Keratinocyte (primary cell): ENCODE results near the gene DNAJC7.

ENCODE experiments used
- EZH2 ChIP-seq: IDR thresholded peaks from one replicate; pipeline ENCODE4 v1.6.1; 2012; ENCODE audit warnings: inconsistent platforms, mild to moderate bottlenecking, low read length, moderate library complexity
- TF ChIP-seq, protein P1 (sequence below), 3 experiments: IDR thresholded peaks in 1 of 3; conservative IDR thresholded peaks in 1 of 3; optimal IDR thresholded peaks in 1 of 3; 2 replicates in 2 of 3; 3 replicates in 1 of 3; pipeline versions ENCODE3 to v1.5.1; 2011; ENCODE audit warnings: low read length in 3 of 3, mild to moderate bottlenecking in 3 of 3, moderate library complexity in 2 of 3, control low read depth in 1 of 3, inconsistent platforms in 1 of 3; ENCODE audit not compliant: insufficient read depth in 2 of 3; ENCODE audit errors: extremely low read depth in 1 of 3

DNA sequence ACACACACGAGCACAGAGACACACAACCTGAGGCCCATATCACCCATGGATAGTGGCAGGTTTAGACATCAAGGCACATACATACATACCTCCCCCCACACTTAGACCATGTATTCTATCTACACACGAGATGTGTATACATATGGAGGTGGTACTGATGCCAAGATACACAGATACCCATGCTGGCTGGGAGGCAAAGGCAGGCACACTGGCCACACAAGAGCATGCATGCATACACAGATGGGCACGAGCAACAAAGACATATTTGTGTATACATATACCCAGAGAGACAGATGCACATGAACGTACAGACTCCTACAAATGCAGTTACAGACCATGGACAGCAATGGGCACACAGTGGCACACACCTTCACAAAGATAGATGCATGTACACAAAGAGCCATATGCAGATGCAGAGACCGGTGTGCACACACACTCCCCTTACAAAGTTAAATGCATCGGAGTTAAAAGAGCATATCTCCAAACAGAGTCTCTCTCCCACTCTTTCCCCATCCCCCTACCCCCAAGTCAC lies 35.2 kb upstream of the DNAJC7 start:
- TF ChIP-seq, protein P1, sequence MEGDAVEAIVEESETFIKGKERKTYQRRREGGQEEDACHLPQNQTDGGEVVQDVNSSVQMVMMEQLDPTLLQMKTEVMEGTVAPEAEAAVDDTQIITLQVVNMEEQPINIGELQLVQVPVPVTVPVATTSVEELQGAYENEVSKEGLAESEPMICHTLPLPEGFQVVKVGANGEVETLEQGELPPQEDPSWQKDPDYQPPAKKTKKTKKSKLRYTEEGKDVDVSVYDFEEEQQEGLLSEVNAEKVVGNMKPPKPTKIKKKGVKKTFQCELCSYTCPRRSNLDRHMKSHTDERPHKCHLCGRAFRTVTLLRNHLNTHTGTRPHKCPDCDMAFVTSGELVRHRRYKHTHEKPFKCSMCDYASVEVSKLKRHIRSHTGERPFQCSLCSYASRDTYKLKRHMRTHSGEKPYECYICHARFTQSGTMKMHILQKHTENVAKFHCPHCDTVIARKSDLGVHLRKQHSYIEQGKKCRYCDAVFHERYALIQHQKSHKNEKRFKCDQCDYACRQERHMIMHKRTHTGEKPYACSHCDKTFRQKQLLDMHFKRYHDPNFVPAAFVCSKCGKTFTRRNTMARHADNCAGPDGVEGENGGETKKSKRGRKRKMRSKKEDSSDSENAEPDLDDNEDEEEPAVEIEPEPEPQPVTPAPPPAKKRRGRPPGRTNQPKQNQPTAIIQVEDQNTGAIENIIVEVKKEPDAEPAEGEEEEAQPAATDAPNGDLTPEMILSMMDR (optimal IDR thresholded peaks at IDR 0.05 in 1 of 3, IDR thresholded peaks at IDR 0.05 in 1 of 3, conservative IDR thresholded peaks at IDR 0.05 in 1 of 3; ENCODE audit: extremely low read depth in 1 of 3, insufficient read depth in 2 of 3, low read length in 3 of 3), result no peak
- no peak for TF ChIP-seq EZH2
